ENCODE measurements around the gene BBLN. TPM values are rescaled to one million over a fixed set of nuclear protein-coding genes. Genes with fewer than 3 reads are reported as not detected.
"Not testable (repeated sequence)": the region's sequence is repeated elsewhere in the genome, so short reads cannot be mapped to it uniquely, and the experiment has no call there.

The BBLN gene
- total RNA-seq, 1 donor from 2014 or later = 389 TPM

DNA sequence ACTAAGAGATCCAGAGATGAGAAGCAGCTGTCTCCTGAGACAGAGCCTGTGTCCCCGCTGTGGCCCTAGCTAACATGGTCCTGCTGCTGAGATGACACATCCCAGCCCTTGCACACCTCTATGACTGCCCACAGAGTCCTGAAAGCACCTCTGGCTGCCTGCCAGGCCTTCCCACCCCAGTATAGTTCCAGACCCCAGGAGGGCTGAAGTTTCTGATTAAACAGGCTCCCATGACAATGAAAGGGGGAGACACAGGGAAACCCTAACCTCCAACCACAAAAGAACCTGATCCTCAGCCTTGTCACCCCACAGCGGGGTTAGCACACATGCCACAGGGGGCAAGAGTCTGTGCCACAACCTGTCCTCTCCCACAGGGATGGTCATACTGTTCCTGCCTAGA is 15.7 kb downstream of the BBLN start:
- DNase-seq (ENCODE audit: low spot score in 2 of 2) = no peak
- H3K4me1 ChIP-seq = no peaks in the 10 kb centered on the region
- H3K36me3 ChIP-seq = peaks cover 67 to 73% of the 10 kb centered on the region in 2 donors
- H3K9me3 ChIP-seq = no peaks in the 10 kb centered on the region
- H3K27me3 ChIP-seq = no peaks in the 10 kb centered on the region
- TF ChIP-seq, protein P1, sequence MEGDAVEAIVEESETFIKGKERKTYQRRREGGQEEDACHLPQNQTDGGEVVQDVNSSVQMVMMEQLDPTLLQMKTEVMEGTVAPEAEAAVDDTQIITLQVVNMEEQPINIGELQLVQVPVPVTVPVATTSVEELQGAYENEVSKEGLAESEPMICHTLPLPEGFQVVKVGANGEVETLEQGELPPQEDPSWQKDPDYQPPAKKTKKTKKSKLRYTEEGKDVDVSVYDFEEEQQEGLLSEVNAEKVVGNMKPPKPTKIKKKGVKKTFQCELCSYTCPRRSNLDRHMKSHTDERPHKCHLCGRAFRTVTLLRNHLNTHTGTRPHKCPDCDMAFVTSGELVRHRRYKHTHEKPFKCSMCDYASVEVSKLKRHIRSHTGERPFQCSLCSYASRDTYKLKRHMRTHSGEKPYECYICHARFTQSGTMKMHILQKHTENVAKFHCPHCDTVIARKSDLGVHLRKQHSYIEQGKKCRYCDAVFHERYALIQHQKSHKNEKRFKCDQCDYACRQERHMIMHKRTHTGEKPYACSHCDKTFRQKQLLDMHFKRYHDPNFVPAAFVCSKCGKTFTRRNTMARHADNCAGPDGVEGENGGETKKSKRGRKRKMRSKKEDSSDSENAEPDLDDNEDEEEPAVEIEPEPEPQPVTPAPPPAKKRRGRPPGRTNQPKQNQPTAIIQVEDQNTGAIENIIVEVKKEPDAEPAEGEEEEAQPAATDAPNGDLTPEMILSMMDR (IDR thresholded peaks at IDR 0.05) = no peak
- H3K4me3 ChIP-seq = no peak overlapping the region
- intact Hi-C loops (cut with DNase I) = no loop called here
- H3K27ac ChIP-seq = no peak overlapping the region

DNA sequence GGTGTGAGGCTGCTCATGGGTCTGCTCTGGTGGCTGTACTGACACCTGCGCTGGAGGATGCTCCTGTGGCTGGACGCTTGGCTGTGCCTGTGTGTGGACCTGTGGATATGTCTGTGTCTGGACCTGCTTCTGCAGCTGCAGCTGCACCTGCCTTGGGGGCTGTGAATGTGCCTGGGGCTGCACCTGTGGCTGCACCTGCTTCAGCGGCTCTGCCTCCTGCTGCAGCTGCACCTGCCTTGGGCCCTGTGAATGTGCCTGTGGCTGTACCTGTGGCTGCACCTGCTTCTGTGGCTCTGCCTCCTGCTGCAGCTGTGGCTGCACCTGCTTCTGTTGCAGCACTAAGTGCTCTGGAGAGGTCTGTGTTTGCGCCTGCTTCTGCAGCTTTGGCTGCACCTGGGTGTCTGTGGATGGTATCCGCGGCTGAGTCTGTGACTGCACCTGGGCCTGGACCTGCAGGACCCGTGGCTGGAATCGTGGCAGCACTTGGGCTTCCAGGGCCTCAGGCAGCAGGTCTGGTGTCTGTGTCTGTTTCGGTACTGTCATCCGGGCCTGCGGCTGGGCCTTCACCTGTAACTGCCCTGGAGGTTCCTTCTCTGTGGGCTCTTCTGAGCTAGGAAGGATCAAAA is 18.9 kb downstream of the BBLN start:
- peaks cover 74 to 82% of the 10 kb centered on the region in 2 donors for H3K36me3 ChIP-seq
- H3K4me1 ChIP-seq = no peaks in the 10 kb centered on the region
- no peak for DNase-seq (ENCODE audit: low spot score in 2 of 2)
- TF ChIP-seq, protein P1 (IDR thresholded peaks at IDR 0.05) = no peak
- H3K27ac ChIP-seq = no peak overlapping the region
- no peaks in the 10 kb centered on the region for H3K9me3 ChIP-seq
- H3K4me3 ChIP-seq = no peak overlapping the region
- intact Hi-C loops (cut with DNase I) = no loop called here
- no peaks in the 10 kb centered on the region for H3K27me3 ChIP-seq

GRCh38 chr9:128180001-128180400 is 19.9 kb downstream of the BBLN start:
- H3K27ac ChIP-seq = no peak overlapping the region
- peaks cover 73 to 81% of the 10 kb centered on the region in 2 donors for H3K36me3 ChIP-seq
- DNase-seq (ENCODE audit: low spot score in 2 of 2) = no peak
- intact Hi-C loops (cut with DNase I) = no loop called here
- TF ChIP-seq, protein P1 (IDR thresholded peaks at IDR 0.05) = no peak
- H3K4me3 ChIP-seq = no peak overlapping the region
- H3K27me3 ChIP-seq = no peaks in the 10 kb centered on the region
- H3K4me1 ChIP-seq = no peaks in the 10 kb centered on the region
- no peaks in the 10 kb centered on the region for H3K9me3 ChIP-seq

DNA sequence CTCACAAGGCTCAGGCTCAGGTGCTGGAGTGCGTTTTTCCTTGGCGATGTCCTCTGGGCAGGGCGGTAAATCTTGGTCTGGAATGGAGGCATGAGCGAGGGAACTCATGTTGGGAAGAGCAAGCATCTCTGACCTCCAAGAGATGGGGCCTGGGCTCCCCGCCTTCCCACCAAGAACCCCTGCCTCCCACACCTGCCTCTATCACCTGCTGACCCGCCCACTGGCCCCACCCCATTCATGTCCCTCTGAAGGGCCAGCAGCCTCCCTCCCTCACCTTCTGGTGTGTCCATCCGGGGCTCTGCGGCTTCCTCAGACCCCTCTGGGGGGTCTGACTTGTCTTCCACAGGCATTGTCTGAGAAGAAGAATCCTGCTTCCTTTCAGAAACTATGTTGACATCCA is 20.4 kb downstream of the BBLN start:
- Histone ChIP-seq H3K4me1 (no peaks in the 10 kb centered on the region), H3K4me3 (no peak overlapping the region), H3K27ac (no peak overlapping the region), H3K36me3 (peaks cover 73 to 81% of the 10 kb centered on the region in 2 donors), H3K9me3 (no peaks in the 10 kb centered on the region), H3K27me3 (no peaks in the 10 kb centered on the region)
- intact Hi-C loops (cut with DNase I) = no loop called here
- TF ChIP-seq, protein P1 (IDR thresholded peaks at IDR 0.05) = no peak
- DNase-seq (ENCODE audit: low spot score in 2 of 2) = no peak

DNA sequence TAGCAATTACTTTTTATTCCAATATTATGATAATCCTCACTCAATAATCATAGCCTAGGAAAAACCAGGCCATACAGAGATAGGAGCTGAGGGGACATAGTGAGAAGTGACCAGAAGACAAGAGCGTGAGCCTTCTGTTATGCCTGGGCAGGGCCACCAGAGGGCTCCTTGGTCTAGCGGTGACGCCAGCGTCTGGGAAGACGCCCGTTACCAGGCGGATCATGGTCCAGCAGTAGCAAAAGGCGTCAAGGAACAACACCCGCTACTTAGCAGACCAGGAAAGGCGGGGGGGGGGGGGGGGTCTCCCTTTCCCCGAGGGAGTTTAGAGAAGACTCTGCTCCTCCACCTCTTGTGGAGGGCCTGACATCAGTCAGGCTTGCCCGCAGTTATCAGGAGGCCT is 21.4 kb downstream of the BBLN start:
- H3K9me3 ChIP-seq; H3K27ac ChIP-seq; H3K4me3 ChIP-seq; H3K4me1 ChIP-seq; H3K27me3 ChIP-seq; intact Hi-C loops (cut with DNase I): not testable (repeated sequence)
- H3K36me3 ChIP-seq = peaks cover 69 to 73% of the 10 kb centered on the region in 2 donors
- peak in 1 of 2 donors; percentile 82 for DNase-seq (ENCODE audit: low spot score in 2 of 2)
- TF ChIP-seq, protein P1 (IDR thresholded peaks at IDR 0.05) = peak; percentile 24 to 57 (median 55)
